ENCODE results near the gene MARCHF7.

Gene MARCHF7

GRCh38 chr2:159748089-159748488 lies 35.8 kb downstream of the MARCHF7 start:
- no peak overlapping the region for H3K9ac ChIP-seq (ENCODE audit: low read length)
- no peaks in the 10 kb centered on the region for H3K27me3 ChIP-seq (ENCODE audit: control insufficient read depth in 1 of 2, insufficient read depth in 2 of 2, low read length in 2 of 2)
- peaks cover 3% of the 10 kb centered on the region for H3K4me1 ChIP-seq (ENCODE audit: insufficient read depth, low read length)
- no peaks in the 10 kb centered on the region for H3K9me3 ChIP-seq (ENCODE audit: low read length)
- no peak overlapping the region for H3K4me3 ChIP-seq (ENCODE audit: low read depth in 1 of 2, low read length in 2 of 2)
- H3K36me3 ChIP-seq (ENCODE audit: insufficient read depth, low read length), result peaks cover 57% of the 10 kb centered on the region
- no peak overlapping the region for H3K27ac ChIP-seq (ENCODE audit: low read depth, low read length)

GRCh38 chr2:159750873-159751272 lies 38.6 kb downstream of the MARCHF7 start:
- H3K27me3 ChIP-seq (ENCODE audit: control insufficient read depth in 1 of 2, insufficient read depth in 2 of 2, low read length in 2 of 2), result no peaks in the 10 kb centered on the region
- no peak overlapping the region for H3K4me3 ChIP-seq (ENCODE audit: low read depth in 1 of 2, low read length in 2 of 2)
- no peak overlapping the region for H3K9ac ChIP-seq (ENCODE audit: low read length)
- H3K9me3 ChIP-seq (ENCODE audit: low read length), result no peaks in the 10 kb centered on the region
- no peak overlapping the region for H3K27ac ChIP-seq (ENCODE audit: low read depth, low read length)
- H3K36me3 ChIP-seq (ENCODE audit: insufficient read depth, low read length), result peaks cover 62% of the 10 kb centered on the region
- peaks cover 3% of the 10 kb centered on the region for H3K4me1 ChIP-seq (ENCODE audit: insufficient read depth, low read length)

GRCh38 chr2:159753797-159754196 lies 41.5 kb downstream of the MARCHF7 start:
- peaks cover 13% of the 10 kb centered on the region for H3K4me1 ChIP-seq (ENCODE audit: insufficient read depth, low read length)
- no peaks in the 10 kb centered on the region for H3K9me3 ChIP-seq (ENCODE audit: low read length)
- H3K27me3 ChIP-seq (ENCODE audit: control insufficient read depth in 1 of 2, insufficient read depth in 2 of 2, low read length in 2 of 2), result no peaks in the 10 kb centered on the region
- H3K36me3 ChIP-seq (ENCODE audit: insufficient read depth, low read length), result peaks cover 50% of the 10 kb centered on the region
- no peak overlapping the region for H3K27ac ChIP-seq (ENCODE audit: low read depth, low read length)
- no peak overlapping the region for H3K4me3 ChIP-seq (ENCODE audit: low read depth in 1 of 2, low read length in 2 of 2)
- no peak overlapping the region for H3K9ac ChIP-seq (ENCODE audit: low read length)

- H3K27me3 ChIP-seq (ENCODE audit: control insufficient read depth in 1 of 2, insufficient read depth in 2 of 2, low read length in 2 of 2), result no peaks in the 10 kb centered on the region
- H3K9ac ChIP-seq (ENCODE audit: low read length), result no peak overlapping the region
- H3K4me3 ChIP-seq (ENCODE audit: low read depth in 1 of 2, low read length in 2 of 2), result no peak overlapping the region
- no peaks in the 10 kb centered on the region for H3K9me3 ChIP-seq (ENCODE audit: low read length)
- H3K27ac ChIP-seq (ENCODE audit: low read depth, low read length), result no peak overlapping the region
- peaks cover 13% of the 10 kb centered on the region for H3K4me1 ChIP-seq (ENCODE audit: insufficient read depth, low read length)
- peaks cover 55% of the 10 kb centered on the region for H3K36me3 ChIP-seq (ENCODE audit: insufficient read depth, low read length)
Measured at GRCh38 chr2:159755014-159755413, 42.7 kb downstream of the MARCHF7 start.

- Histone ChIP-seq H3K36me3 (ENCODE audit: insufficient read depth, low read length) (peaks cover 61% of the 10 kb centered on the region), H3K4me3 (ENCODE audit: low read depth in 1 of 2, low read length in 2 of 2) (no peak overlapping the region), H3K9ac (ENCODE audit: low read length) (no peak overlapping the region), H3K4me1 (ENCODE audit: insufficient read depth, low read length) (peaks cover 13% of the 10 kb centered on the region), H3K27ac (ENCODE audit: low read depth, low read length) (no peak overlapping the region), H3K9me3 (ENCODE audit: low read length) (no peaks in the 10 kb centered on the region), H3K27me3 (ENCODE audit: control insufficient read depth in 1 of 2, insufficient read depth in 2 of 2, low read length in 2 of 2) (no peaks in the 10 kb centered on the region)
Measured at GRCh38 chr2:159755788-159756187, 43.5 kb downstream of the MARCHF7 start.

GRCh38 chr2:159758239-159758638 lies 45.9 kb downstream of the MARCHF7 start:
- Histone ChIP-seq H3K9me3 (ENCODE audit: low read length) (no peaks in the 10 kb centered on the region), H3K27me3 (ENCODE audit: control insufficient read depth in 1 of 2, insufficient read depth in 2 of 2, low read length in 2 of 2) (no peaks in the 10 kb centered on the region), H3K4me3 (ENCODE audit: low read depth in 1 of 2, low read length in 2 of 2) (no peak overlapping the region), H3K9ac (ENCODE audit: low read length) (no peak overlapping the region), H3K36me3 (ENCODE audit: insufficient read depth, low read length) (peaks cover 59% of the 10 kb centered on the region), H3K27ac (ENCODE audit: low read depth, low read length) (no peak overlapping the region), H3K4me1 (ENCODE audit: insufficient read depth, low read length) (peaks cover 11% of the 10 kb centered on the region)

GRCh38 chr2:159758686-159759085 lies 46.4 kb downstream of the MARCHF7 start:
- Histone ChIP-seq H3K4me3 (ENCODE audit: low read depth in 1 of 2, low read length in 2 of 2) (no peak overlapping the region), H3K9me3 (ENCODE audit: low read length) (no peaks in the 10 kb centered on the region), H3K9ac (ENCODE audit: low read length) (no peak overlapping the region), H3K27me3 (ENCODE audit: control insufficient read depth in 1 of 2, insufficient read depth in 2 of 2, low read length in 2 of 2) (no peaks in the 10 kb centered on the region), H3K4me1 (ENCODE audit: insufficient read depth, low read length) (peaks cover 11% of the 10 kb centered on the region), H3K27ac (ENCODE audit: low read depth, low read length) (no peak overlapping the region), H3K36me3 (ENCODE audit: insufficient read depth, low read length) (peaks cover 59% of the 10 kb centered on the region)

GRCh38 chr2:159759577-159759976 lies 47.3 kb downstream of the MARCHF7 start:
- H3K27ac ChIP-seq (ENCODE audit: low read depth, low read length), result no peak overlapping the region
- H3K9ac ChIP-seq (ENCODE audit: low read length), result no peak overlapping the region
- no peaks in the 10 kb centered on the region for H3K9me3 ChIP-seq (ENCODE audit: low read length)
- peaks cover 11% of the 10 kb centered on the region for H3K4me1 ChIP-seq (ENCODE audit: insufficient read depth, low read length)
- peaks cover 58% of the 10 kb centered on the region for H3K36me3 ChIP-seq (ENCODE audit: insufficient read depth, low read length)
- H3K4me3 ChIP-seq (ENCODE audit: low read depth in 1 of 2, low read length in 2 of 2), result no peak overlapping the region
- no peaks in the 10 kb centered on the region for H3K27me3 ChIP-seq (ENCODE audit: control insufficient read depth in 1 of 2, insufficient read depth in 2 of 2, low read length in 2 of 2)

GRCh38 chr2:159760326-159760725 lies 48.0 kb downstream of the MARCHF7 start:
- Histone ChIP-seq H3K9me3 (ENCODE audit: low read length) (no peaks in the 10 kb centered on the region), H3K4me1 (ENCODE audit: insufficient read depth, low read length) (peaks cover 11% of the 10 kb centered on the region), H3K4me3 (ENCODE audit: low read depth in 1 of 2, low read length in 2 of 2) (no peak overlapping the region), H3K9ac (ENCODE audit: low read length) (no peak overlapping the region), H3K27ac (ENCODE audit: low read depth, low read length) (no peak overlapping the region), H3K36me3 (ENCODE audit: insufficient read depth, low read length) (peaks cover 51% of the 10 kb centered on the region), H3K27me3 (ENCODE audit: control insufficient read depth in 1 of 2, insufficient read depth in 2 of 2, low read length in 2 of 2) (no peaks in the 10 kb centered on the region)

- Histone ChIP-seq H3K4me1 (ENCODE audit: insufficient read depth, low read length) (peaks cover 11% of the 10 kb centered on the region), H3K27me3 (ENCODE audit: control insufficient read depth in 1 of 2, insufficient read depth in 2 of 2, low read length in 2 of 2) (no peaks in the 10 kb centered on the region), H3K9me3 (ENCODE audit: low read length) (no peaks in the 10 kb centered on the region), H3K4me3 (ENCODE audit: low read depth in 1 of 2, low read length in 2 of 2) (no peak overlapping the region), H3K9ac (ENCODE audit: low read length) (no peak overlapping the region), H3K36me3 (ENCODE audit: insufficient read depth, low read length) (peaks cover 40% of the 10 kb centered on the region), H3K27ac (ENCODE audit: low read depth, low read length) (no peak overlapping the region)
Measured at GRCh38 chr2:159762075-159762474, 49.8 kb downstream of the MARCHF7 start.
